ENCODE results near the gene SLC1A6. TPM values are rescaled to one million over a fixed set of nuclear protein-coding genes. Genes with fewer than 3 reads are reported as not detected.

Gene SLC1A6
- total and polyA plus RNA-seq, 5 experiments from 2014 or later = not detected

- Mint-ChIP-seq H3K27ac (peak overlapping the region in 1 of 10 donors; percentile 26), H3K9me3 (no peaks in the 10 kb centered on the region), H3K4me3 (no peak overlapping the region), H3K27me3 (peaks cover 9 to 34% (median 28%) of the 10 kb centered on the region in 5 donors), H3K36me3 (no peaks in the 10 kb centered on the region), H3K4me1 (peaks cover 0 to 2% (median under 1%) of the 10 kb centered on the region in 4 donors)
- POLR2A ChIA-PET = no interaction called here
- DNase-seq (no peak), ATAC-seq (no peak)
These were observed 5.5 kb upstream of the SLC1A6 start for GRCh38 chr19:14985133-14985532.

DNA sequence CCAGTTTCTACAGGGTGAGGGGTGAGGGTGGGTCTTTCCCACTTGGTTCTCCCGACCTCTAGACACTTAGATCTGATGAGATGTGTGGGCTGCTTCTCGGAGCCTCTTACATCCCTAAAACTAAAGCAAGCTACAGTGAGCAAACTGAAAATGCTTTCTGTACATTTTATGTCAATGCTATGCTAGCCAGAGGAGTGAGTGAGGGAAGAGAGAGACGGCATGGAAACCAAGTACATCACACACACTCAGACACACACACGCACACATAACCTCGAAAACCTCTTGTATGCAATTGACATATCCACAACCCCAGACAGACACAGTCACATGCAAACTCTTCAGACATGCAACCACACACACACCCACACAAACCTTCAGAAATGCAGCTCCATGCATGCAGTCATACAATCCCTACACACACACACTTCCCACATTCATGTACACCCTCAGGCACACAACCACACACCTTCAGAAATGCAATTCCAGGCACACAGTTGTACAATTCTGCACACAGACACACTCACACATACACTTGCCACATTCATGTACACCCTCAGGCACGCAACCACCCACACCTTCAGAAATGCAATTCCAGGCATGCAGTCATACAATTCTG is 1.4 kb downstream of the SLC1A6 start:
- no peak overlapping the region for H3K27ac Mint-ChIP-seq
- ATAC-seq = no peak
- peaks cover 4 to 9% (median 7%) of the 10 kb centered on the region in 4 donors for H3K4me1 Mint-ChIP-seq
- H3K27me3 Mint-ChIP-seq = peaks cover 36 to 66% (median 55%) of the 10 kb centered on the region in 5 donors
- POLR2A ChIA-PET = no interaction called here
- peaks cover 0 to 2% (median 0%) of the 10 kb centered on the region in 3 donors for H3K36me3 Mint-ChIP-seq
- DNase-seq = no peak
- H3K9me3 Mint-ChIP-seq = no peaks in the 10 kb centered on the region
- H3K4me3 Mint-ChIP-seq = peak overlapping the region in 2 of 10 donors; percentile 6 to 78

DNA sequence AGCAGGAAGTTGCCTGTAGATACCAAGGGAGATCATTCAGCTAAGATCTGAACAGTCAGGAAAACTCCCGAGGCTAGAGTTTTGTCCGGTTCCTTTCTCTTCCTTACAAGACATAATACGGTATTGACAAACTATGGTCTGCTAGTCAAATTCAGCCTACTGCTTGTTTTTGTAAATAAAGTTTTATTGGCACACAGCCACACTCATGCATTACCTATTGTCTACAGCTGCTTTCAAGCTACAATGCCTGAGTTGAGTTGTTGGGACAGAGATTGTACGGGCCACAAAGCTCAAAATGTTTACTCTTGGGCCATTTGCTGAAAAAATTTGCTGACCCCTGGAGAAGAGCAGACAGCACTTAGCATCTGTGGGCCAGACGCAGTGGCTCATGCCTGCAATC is 2.5 kb downstream of the SLC1A6 start:
- H3K9me3 Mint-ChIP-seq = no peaks in the 10 kb centered on the region
- peaks cover 4 to 9% (median 7%) of the 10 kb centered on the region in 4 donors for H3K4me1 Mint-ChIP-seq
- no peak for ATAC-seq
- POLR2A ChIA-PET = no interaction called here
- peaks cover 0 to 2% (median 0%) of the 10 kb centered on the region in 3 donors for H3K36me3 Mint-ChIP-seq
- H3K4me3 Mint-ChIP-seq = no peak overlapping the region
- peaks cover 39 to 73% (median 55%) of the 10 kb centered on the region in 5 donors for H3K27me3 Mint-ChIP-seq
- no peak for DNase-seq
- no peak overlapping the region for H3K27ac Mint-ChIP-seq

- peaks cover 0 to 2% (median 0%) of the 10 kb centered on the region in 3 donors for H3K36me3 Mint-ChIP-seq
- DNase-seq (no peak), ATAC-seq (no peak)
- H3K4me1 Mint-ChIP-seq = peaks cover 2 to 9% (median 5%) of the 10 kb centered on the region in 4 donors
- H3K9me3 Mint-ChIP-seq = no peaks in the 10 kb centered on the region
- peaks cover 35 to 63% (median 41%) of the 10 kb centered on the region in 5 donors for H3K27me3 Mint-ChIP-seq
- no peak overlapping the region for H3K4me3 Mint-ChIP-seq
- POLR2A ChIA-PET = no interaction called here
- no peak overlapping the region for H3K27ac Mint-ChIP-seq
These were observed 5.2 kb downstream of the SLC1A6 start for GRCh38 chr19:14974488-14974887.

DNA sequence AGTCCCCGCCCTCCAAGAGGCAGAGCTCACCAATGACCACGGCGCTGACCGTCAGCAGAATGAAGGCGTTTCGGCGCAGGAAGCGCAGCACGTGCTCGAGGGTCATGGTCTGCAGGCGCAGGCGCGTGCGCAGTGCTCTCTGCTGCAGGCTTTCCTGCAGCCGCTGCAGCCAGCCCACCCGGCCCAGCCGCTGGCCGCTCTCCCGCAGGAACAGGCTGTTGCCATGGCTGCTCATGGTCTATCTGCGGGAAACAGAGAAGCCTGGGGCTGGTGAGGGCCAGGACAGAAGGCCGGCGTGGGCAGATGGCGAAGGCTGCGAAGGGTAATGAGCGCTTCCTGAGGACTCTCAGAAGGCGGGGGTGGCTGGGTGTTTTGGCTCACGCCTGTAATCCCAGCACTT is 7.0 kb downstream of the SLC1A6 start:
- peaks cover 27 to 61% (median 42%) of the 10 kb centered on the region in 5 donors for H3K27me3 Mint-ChIP-seq
- H3K4me1 Mint-ChIP-seq = peaks cover 0 to 1% (median 0%) of the 10 kb centered on the region in 4 donors
- no peak overlapping the region for H3K4me3 Mint-ChIP-seq
- POLR2A ChIA-PET = no interaction called here
- no peaks in the 10 kb centered on the region for H3K36me3 Mint-ChIP-seq
- H3K9me3 Mint-ChIP-seq = no peaks in the 10 kb centered on the region
- no peak for DNase-seq
- no peak overlapping the region for H3K27ac Mint-ChIP-seq
- ATAC-seq = no peak

GRCh38 chr19:14971474-14971873 is 8.2 kb downstream of the SLC1A6 start:
- peaks cover 19 to 49% (median 35%) of the 10 kb centered on the region in 5 donors for H3K27me3 Mint-ChIP-seq
- POLR2A ChIA-PET = no interaction called here
- no peaks in the 10 kb centered on the region for H3K36me3 Mint-ChIP-seq
- DNase-seq (no peak), ATAC-seq (no peak)
- H3K27ac Mint-ChIP-seq = no peak overlapping the region
- no peaks in the 10 kb centered on the region for H3K4me1 Mint-ChIP-seq
- no peaks in the 10 kb centered on the region for H3K9me3 Mint-ChIP-seq
- H3K4me3 Mint-ChIP-seq = no peak overlapping the region

DNA sequence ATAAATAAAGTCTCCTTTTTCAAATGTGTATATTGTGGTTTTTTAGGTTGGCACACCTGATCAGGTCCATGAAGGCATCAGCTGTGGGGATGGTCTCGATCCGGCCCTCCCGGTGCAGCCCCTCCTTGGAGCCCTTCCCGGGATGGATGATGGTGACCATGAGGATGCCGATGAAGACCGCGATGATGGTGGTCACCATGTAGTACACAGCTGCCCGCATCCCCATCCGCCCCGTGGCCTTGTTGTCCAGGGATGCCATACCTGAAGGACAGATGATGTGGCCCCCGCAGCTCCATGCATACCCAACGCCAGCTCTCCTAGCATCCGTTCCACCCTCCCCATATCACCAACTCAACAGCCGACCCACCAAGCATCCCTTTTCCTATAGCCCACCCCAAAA is 11.4 kb downstream of the SLC1A6 start:
- ATAC-seq (no peak), DNase-seq (no peak)
- no peaks in the 10 kb centered on the region for H3K4me1 Mint-ChIP-seq
- H3K36me3 Mint-ChIP-seq = no peaks in the 10 kb centered on the region
- no peak overlapping the region for H3K27ac Mint-ChIP-seq
- peaks cover 0 to 5% (median 0%) of the 10 kb centered on the region in 9 donors for H3K9me3 Mint-ChIP-seq
- POLR2A ChIA-PET = no interaction called here
- peaks cover 5 to 32% (median 19%) of the 10 kb centered on the region in 5 donors for H3K27me3 Mint-ChIP-seq
- H3K4me3 Mint-ChIP-seq = no peak overlapping the region

DNA sequence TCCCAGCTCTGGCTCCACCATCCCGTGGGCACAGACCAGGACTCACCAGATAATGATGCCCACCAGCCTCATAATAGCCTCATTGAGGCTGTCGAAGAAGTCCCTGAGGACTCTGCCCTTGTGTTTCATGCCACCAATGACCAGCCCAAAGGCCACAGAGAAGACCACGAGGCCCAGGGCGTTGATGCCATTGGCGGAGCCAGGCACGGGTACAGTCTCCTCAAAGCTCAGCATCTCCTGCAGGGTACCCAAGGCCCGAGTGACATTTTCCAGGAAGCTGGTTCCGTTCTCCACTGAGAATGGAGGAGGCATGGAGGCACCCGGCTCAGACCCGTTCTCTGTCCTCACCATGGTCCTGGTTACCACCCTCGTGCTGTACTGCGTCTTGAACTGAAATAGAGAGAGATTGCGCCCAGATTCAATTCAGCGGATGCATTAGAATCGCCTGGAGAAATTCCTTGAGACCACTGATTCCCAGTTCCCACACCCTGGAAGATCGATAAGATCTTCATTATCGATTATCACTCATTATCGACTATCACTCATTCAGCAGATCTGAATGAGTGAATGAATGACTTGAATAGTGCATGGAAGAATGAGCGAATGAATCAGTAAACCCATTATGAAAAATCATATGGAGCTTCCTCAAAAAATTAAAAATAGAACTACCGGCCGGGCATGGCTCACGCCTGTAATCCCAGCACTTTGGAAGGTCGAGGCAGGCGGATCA is 17.5 kb downstream of the SLC1A6 start:
- Mint-ChIP-seq H3K4me1 (no peaks in the 10 kb centered on the region), H3K4me3 (no peak overlapping the region), H3K9me3 (peaks cover 0 to 27% (median 18%) of the 10 kb centered on the region in 9 donors), H3K27ac (no peak overlapping the region), H3K27me3 (peaks cover 7 to 16% (median 9%) of the 10 kb centered on the region in 5 donors), H3K36me3 (peaks cover 0 to 19% (median 5%) of the 10 kb centered on the region in 3 donors)
- DNase-seq (no peak), ATAC-seq (no peak)
- POLR2A ChIA-PET = no interaction called here

DNA sequence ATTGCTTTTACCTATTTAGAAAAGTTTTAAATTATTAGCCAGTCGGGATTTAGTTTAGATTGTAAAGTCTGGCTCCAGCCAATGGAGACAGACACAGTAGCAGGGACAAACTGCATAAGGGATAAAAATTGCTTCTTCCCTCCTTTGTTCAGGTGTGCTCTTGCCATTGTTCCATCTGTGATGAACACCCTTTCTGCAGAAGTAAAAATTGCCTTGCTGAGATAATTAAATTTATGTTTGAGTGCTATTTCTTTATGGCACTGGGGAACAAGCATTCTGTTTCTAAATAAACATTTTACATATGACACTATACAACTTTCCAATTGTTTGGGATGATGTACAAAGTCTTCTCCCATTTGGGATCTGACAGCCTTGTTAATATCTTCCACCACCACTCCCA is 20.4 kb downstream of the SLC1A6 start:
- peaks cover 0 to 33% (median 25%) of the 10 kb centered on the region in 9 donors for H3K9me3 Mint-ChIP-seq
- H3K27me3 Mint-ChIP-seq = peaks cover 13 to 36% (median 23%) of the 10 kb centered on the region in 5 donors
- no peaks in the 10 kb centered on the region for H3K4me1 Mint-ChIP-seq
- ATAC-seq (no peak), DNase-seq (no peak)
- no peak overlapping the region for H3K4me3 Mint-ChIP-seq
- POLR2A ChIA-PET = no interaction called here
- H3K27ac Mint-ChIP-seq = no peak overlapping the region
- peaks cover 0 to 32% (median 5%) of the 10 kb centered on the region in 3 donors for H3K36me3 Mint-ChIP-seq

DNA sequence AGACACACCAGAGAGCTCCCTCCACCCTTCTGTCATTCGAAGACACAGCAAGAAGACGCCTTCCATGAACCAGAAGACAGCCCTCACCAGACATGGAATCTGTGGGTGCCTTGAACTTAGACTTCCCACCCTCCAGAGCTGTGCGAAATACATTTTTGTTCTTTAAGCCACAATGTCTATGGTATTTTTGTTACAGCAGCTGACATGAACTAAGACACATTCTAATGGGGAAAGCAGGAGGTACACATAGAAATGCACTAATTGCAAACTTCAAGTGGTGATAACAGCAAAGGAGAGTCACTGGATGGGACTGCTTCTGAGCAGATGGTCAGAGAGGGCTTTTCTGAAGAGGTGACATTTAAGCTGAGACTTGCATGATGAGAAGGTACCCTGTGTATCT is 22.2 kb downstream of the SLC1A6 start:
- H3K4me3 Mint-ChIP-seq = no peak overlapping the region
- ATAC-seq = no peak
- H3K27me3 Mint-ChIP-seq = peaks cover 15 to 54% (median 29%) of the 10 kb centered on the region in 5 donors
- H3K4me1 Mint-ChIP-seq = peaks cover 0 to 1% (median 0%) of the 10 kb centered on the region in 4 donors
- no peak for DNase-seq
- peaks cover 0 to 32% (median 0%) of the 10 kb centered on the region in 3 donors for H3K36me3 Mint-ChIP-seq
- H3K9me3 Mint-ChIP-seq = peaks cover 0 to 31% (median 21%) of the 10 kb centered on the region in 9 donors
- POLR2A ChIA-PET = no interaction called here
- H3K27ac Mint-ChIP-seq = no peak overlapping the region

DNA sequence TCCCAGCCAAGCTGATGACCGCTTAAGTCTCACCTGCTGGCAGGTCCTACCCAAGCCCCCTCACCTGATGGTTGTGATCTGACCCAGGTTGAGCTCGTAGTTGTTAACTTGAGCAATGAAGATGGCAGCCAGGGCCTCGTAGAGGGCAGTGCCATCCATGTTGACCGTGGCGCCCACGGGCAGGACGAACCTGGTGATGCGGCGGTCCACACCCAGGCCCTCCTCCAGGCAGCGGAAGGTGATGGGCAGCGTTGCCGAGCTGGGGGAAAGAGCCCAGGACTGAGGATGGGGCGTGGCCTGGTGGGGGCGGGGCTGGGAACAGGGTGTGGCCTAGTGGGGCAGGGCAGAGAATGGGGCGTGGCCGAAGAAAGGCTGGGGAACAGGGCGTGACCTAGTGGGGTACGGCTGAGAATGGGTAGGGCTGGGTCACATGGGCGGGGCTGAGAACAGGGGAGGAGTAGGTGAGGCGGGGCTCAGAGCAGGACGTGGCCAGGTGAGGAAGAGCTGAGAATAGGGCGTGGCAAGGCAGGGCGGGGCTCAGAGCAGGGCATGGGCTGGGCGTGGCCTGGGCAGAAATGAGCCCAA is 25.5 kb downstream of the SLC1A6 start:
- ATAC-seq = no peak
- Mint-ChIP-seq H3K9me3 (peaks cover 0 to 25% (median 12%) of the 10 kb centered on the region in 9 donors), H3K36me3 (peaks cover 0 to 20% (median 0%) of the 10 kb centered on the region in 3 donors), H3K27ac (no peak overlapping the region), H3K27me3 (peaks cover 10 to 42% (median 21%) of the 10 kb centered on the region in 5 donors), H3K4me1 (peaks cover 0 to 1% (median 0%) of the 10 kb centered on the region in 4 donors), H3K4me3 (no peak overlapping the region)
- POLR2A ChIA-PET = no interaction called here
- no peak for DNase-seq

DNA sequence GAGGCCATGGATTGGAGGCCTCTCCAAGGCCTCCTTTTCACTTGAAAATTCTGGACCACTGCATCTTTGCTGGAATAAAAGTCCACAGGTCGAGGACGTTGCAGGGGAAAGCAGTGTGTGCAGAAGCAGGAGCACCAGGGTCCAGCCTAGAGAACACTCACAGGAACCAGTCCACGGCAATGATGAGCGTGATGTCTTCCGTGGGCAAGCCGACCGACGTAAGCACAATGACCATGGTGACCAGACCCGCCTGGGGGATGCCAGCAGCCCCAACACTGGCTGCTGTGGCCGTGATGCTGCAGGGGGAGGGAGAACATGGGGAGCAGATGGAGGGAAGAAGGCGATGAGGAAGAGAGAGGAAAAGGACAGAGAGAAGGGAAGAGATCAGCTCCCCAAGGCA is 26.9 kb downstream of the SLC1A6 start:
- POLR2A ChIA-PET = no interaction called here
- peaks cover 10 to 42% (median 21%) of the 10 kb centered on the region in 5 donors for H3K27me3 Mint-ChIP-seq
- H3K36me3 Mint-ChIP-seq = peaks cover 0 to 20% (median 0%) of the 10 kb centered on the region in 3 donors
- DNase-seq (no peak), ATAC-seq (no peak)
- H3K27ac Mint-ChIP-seq = no peak overlapping the region
- peaks cover 0 to 1% (median 0%) of the 10 kb centered on the region in 4 donors for H3K4me1 Mint-ChIP-seq
- H3K9me3 Mint-ChIP-seq = peaks cover 0 to 23% (median 12%) of the 10 kb centered on the region in 9 donors
- H3K4me3 Mint-ChIP-seq = no peak overlapping the region

DNA sequence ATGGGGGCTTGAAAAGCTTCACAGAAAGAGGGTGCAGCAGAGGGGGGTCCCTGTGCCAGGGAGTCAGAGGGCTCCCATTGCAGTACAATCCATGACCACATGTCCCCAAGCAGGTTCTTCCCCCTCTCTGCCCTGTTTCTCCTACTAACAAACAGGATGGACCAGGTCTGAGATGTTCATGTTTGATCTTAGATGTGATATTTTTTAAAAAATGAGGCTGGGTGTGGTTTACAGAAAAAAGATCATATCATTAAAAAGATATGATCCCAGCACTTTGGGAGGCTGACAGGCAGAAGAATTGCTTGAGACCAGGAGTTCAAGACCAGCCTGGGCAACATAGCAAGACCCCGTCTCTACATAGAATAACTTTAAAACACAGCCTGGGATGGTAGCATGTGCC is 29.2 kb downstream of the SLC1A6 start:
- Mint-ChIP-seq H3K4me1 (peaks cover 0 to 1% (median 0%) of the 10 kb centered on the region in 4 donors), H3K36me3 (peaks cover 0 to 4% (median 0%) of the 10 kb centered on the region in 3 donors)
- ATAC-seq = no peak

More for the DNA sequence above, 29.2 kb downstream of the SLC1A6 start:
- Mint-ChIP-seq H3K4me3 (no peak overlapping the region), H3K27me3 (peaks cover 4 to 21% (median 7%) of the 10 kb centered on the region in 5 donors), H3K27ac (no peak overlapping the region), H3K9me3 (peaks cover 0 to 7% (median 0%) of the 10 kb centered on the region in 9 donors)
- no peak for DNase-seq
- POLR2A ChIA-PET = no interaction called here

Data from naive thymus-derived CD8-positive, alpha-beta T cell (primary cell).